AG04450 (cell line): Measurements from ENCODE around the gene C5orf15. TPM values are rescaled to one million over a fixed set of nuclear protein-coding genes. Genes with fewer than 3 reads are reported as not detected.

Experiments
- CTCF ChIA-PET: fragments of 300-600, 350-600 bp; formaldehyde crosslinking; extraction: SDS; loops from one replicate; lab custom pipeline; 2022; ENCODE audit warnings: antibody characterized with exemption, inconsistent platforms; lab: Charles Lee
- POLR2A ChIA-PET: fragments of 350-600 bp; formaldehyde crosslinking; extraction: SDS; loops from one replicate; lab custom pipeline; 2021; ENCODE audit warnings: antibody characterized with exemption, inconsistent platforms; lab: Yijun Ruan, JAX
- DNase-seq: peaks from one replicate; pipeline ENCODE4 v3.0.0-alpha.2; 2011; ENCODE audit warnings: low read depth, low spot score
- H3K27ac ChIP-seq: one replicate; pipeline ENCODE4 v1.5.1; 2012; ENCODE audit warnings: low read depth, low read length, control low read depth
- H3K27me3 ChIP-seq: one replicate; pipeline ENCODE4 v1.6.0; 2012; ENCODE audit warnings: low read length; ENCODE audit not compliant: control insufficient read depth, insufficient read depth
- H3K4me3 ChIP-seq: 2 replicates; pipeline ENCODE4 v1.5.1; 2011; ENCODE audit warnings: mild to moderate bottlenecking, low read depth, low read length, control low read depth
- H3K9me3 ChIP-seq: 2 replicates; pipeline ENCODE4 v1.5.1; 2012; ENCODE audit warnings: low read length; ENCODE audit not compliant: control insufficient read depth, insufficient read depth
- polyA plus RNA-seq: library from polyadenylated mRNA; depleted of rRNA; stranded (reverse); fragments of >200 nt; gene quantifications from 2 replicates; pipeline ENCODE4 v1.2.3, GENCODE V29; 2011
- TF ChIP-seq, protein P1 (sequence below): IDR thresholded peaks from 2 replicates; pipeline ENCODE4 v1.5.1; 2011; ENCODE audit warnings: low read depth, low read length, control low read depth, inconsistent platforms

The C5orf15 gene
- polyA plus RNA-seq, 1 experiment = 92.9 TPM

- ChIA-PET CTCF (interaction anchor here (1.3 to 2.0 kb wide), 2 partner anchors 26 to 34 kb away, joined by 4 to 11 read pairs; no protein-coding TSS in a partner anchor), POLR2A (interaction anchor here (0.8 to 1.2 kb wide), 3 partner anchors 12 to 36 kb away, joined by 3 to 5 read pairs (median 4); no protein-coding TSS in a partner anchor)
- Histone ChIP-seq H3K27me3 (no peaks in the 10 kb centered on the region), H3K27ac (peak overlapping the region; percentile 82), H3K4me3 (peak overlapping the region; percentile 75), H3K9me3 (no peaks in the 10 kb centered on the region; the same call in 1 of the 2 replicates)
- TF ChIP-seq, protein P1, sequence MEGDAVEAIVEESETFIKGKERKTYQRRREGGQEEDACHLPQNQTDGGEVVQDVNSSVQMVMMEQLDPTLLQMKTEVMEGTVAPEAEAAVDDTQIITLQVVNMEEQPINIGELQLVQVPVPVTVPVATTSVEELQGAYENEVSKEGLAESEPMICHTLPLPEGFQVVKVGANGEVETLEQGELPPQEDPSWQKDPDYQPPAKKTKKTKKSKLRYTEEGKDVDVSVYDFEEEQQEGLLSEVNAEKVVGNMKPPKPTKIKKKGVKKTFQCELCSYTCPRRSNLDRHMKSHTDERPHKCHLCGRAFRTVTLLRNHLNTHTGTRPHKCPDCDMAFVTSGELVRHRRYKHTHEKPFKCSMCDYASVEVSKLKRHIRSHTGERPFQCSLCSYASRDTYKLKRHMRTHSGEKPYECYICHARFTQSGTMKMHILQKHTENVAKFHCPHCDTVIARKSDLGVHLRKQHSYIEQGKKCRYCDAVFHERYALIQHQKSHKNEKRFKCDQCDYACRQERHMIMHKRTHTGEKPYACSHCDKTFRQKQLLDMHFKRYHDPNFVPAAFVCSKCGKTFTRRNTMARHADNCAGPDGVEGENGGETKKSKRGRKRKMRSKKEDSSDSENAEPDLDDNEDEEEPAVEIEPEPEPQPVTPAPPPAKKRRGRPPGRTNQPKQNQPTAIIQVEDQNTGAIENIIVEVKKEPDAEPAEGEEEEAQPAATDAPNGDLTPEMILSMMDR = no peak
- DNase-seq = no peak
Measured at GRCh38 chr5:134005417-134006061, 37.1 kb upstream of the C5orf15 start.

GRCh38 chr5:134004626-134005416 is 36.4 kb upstream of the C5orf15 start, which contains the start of gene VDAC1:
TSS of gene VDAC1 (minus strand) at chr5:134004975. CDS start at chr5:133993012, 11,963 bp downstream.
- Histone ChIP-seq H3K9me3 (no peaks in the 10 kb centered on the region; the same call in 1 of the 2 replicates), H3K27ac (peak within 1 kb of the TSS; percentile 82), H3K4me3 (peak within 1 kb of the TSS; percentile 75), H3K27me3 (no peaks in the 10 kb centered on the region)
- TF ChIP-seq, protein P1 = no peak
- POLR2A ChIA-PET = interaction anchor here (0.8 to 1.2 kb wide), 3 partner anchors 12 to 35 kb away, joined by 3 to 5 read pairs (median 4); no protein-coding TSS in a partner anchor
- CTCF ChIA-PET = interaction anchor here (1.3 to 2.0 kb wide), 2 partner anchors 25 to 35 kb away, joined by 4 to 11 read pairs; no protein-coding TSS in a partner anchor
- peak; percentile 59 for DNase-seq

DNA sequence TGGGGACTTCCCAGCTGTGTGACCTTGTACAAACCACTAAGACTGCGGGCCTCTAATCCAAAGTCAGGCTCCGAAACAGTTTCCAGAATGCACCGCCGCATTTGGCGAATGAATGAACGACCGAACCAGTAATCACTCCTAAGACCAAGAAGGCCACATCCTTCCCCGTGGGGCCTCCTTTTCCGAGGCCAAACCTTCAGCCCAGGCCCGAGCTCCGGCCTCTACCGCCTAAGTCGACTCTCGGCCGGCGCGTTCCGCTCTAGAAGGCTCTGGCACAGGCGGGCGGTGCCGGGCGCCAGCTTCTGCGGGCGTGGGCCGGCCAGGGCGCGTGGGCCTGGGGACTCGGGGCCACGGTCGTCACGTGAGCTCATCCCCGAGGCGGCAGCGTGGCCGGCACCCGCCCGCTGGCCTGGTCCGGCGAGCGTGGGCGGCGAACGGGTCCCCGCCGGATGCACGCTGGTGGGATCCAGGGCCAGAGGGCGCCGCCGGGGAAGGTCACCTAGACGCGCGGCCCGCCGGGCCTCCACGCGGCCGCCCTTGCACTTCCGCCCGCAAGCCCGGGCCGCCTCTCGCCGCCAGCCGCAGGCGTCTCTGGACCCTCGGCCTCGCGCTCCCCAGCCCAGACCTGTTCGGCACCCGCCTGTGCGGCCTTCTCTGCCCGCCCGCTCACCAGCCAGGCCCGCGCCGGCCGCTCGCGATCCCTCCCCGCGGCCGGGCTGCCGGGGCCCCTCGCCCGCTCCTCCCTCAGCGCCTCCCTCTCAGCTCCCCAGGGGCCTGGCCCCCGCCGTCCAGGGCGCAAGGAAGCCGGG is 35.6 kb upstream of the C5orf15 start:
- ChIA-PET POLR2A (interaction anchor here (1.0 kb wide), 1 partner anchor 34 kb away, joined by 4 read pairs; no protein-coding TSS in a partner anchor), CTCF (interaction anchor here (0.7 to 2.0 kb wide), 4 partner anchors 11 to 36 kb away, joined by 3 to 11 read pairs (median 4); no protein-coding TSS in a partner anchor)
- H3K27ac ChIP-seq = peak overlapping the region; percentile 70
- no peaks in the 10 kb centered on the region; the same call in 1 of the 2 replicates for H3K9me3 ChIP-seq
- no peaks in the 10 kb centered on the region for H3K27me3 ChIP-seq
- DNase-seq = no peak
- TF ChIP-seq, protein P1 = no peak
- peak overlapping the region; percentile 75 for H3K4me3 ChIP-seq

DNA sequence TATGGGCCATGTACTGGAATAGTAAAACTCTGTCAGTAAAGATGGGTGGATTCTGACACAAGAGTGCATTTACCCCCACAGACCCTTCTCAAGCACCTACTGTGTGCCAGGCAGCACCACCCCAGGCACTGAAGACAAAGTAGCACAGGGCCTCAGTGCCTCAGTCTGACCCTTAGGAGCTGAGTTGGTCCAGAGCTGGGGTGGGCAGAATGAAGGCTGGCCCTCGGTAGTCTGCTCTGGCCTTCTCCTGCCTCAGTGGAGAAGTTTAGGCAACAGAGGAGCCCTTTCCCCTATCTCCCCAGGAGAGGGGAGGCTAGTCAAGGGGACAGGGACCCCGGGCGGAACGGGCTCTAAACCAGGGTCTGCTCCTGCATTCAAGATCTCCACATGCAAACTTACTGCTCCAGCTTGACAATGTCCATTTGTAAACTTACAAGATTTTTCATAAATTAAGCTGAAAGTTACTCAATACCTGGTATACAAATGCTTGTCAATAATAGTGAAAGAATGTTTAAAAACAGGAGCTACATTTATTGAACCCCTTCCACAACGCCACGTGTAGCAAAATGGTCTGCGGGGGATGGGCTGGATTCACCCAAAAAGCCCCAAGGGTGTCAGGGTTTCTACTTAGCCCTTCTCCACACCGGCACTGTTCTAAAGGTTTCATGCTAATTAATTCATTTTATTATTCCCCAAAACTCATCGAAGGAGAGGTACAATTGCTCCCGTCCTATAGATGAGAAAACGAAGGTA is 34.8 kb upstream of the C5orf15 start:
- Histone ChIP-seq H3K4me3 (peak overlapping the region; percentile 75), H3K27ac (peak overlapping the region; percentile 47), H3K27me3 (no peaks in the 10 kb centered on the region), H3K9me3 (no peaks in the 10 kb centered on the region; the same call in 1 of the 2 replicates)
- TF ChIP-seq, protein P1 = no peak
- ChIA-PET CTCF (interaction anchor here (0.7 to 1.8 kb wide), 3 partner anchors 12 to 36 kb away, joined by 3 to 4 read pairs (median 4); no protein-coding TSS in a partner anchor), POLR2A (no interaction called here)
- no peak for DNase-seq
